ELR (cell line): ENCODE results near the gene MICB.
A peak's percentile ranks its signal among the peaks of the same experiment; 100 is the strongest.
"Not testable (repeated sequence)": the region's sequence is repeated elsewhere in the genome, so short reads cannot be mapped to it uniquely, and the experiment has no call there.

Experiments used
- DNase-seq: peaks from one replicate; pipeline ENCODE4 v3.0.0-alpha.2; 2015; ENCODE audit warnings: low read depth

The MICB gene

GRCh38 chr6:31509036-31509435, 11.1 kb downstream of the MICB start:
- not testable (repeated sequence) for DNase-seq

DNA sequence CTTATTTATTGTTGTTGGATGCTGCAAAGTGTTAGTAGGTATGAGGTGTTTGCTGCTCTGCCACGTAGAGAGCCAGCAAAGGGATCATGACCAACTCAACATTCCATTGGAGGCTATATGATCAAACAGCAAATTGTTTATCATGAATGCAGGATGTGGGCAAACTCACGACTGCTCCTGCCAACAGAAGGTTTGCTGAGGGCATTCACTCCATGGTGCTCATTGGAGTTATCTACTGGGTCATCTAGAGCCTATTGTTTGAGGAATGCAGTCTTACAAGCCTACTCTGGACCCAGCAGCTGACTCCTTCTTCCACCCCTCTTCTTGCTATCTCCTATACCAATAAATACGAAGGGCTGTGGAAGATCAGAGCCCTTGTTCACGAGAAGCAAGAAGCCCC, 12.1 kb downstream of the MICB start:
- peak; percentile 45 for DNase-seq

DNA sequence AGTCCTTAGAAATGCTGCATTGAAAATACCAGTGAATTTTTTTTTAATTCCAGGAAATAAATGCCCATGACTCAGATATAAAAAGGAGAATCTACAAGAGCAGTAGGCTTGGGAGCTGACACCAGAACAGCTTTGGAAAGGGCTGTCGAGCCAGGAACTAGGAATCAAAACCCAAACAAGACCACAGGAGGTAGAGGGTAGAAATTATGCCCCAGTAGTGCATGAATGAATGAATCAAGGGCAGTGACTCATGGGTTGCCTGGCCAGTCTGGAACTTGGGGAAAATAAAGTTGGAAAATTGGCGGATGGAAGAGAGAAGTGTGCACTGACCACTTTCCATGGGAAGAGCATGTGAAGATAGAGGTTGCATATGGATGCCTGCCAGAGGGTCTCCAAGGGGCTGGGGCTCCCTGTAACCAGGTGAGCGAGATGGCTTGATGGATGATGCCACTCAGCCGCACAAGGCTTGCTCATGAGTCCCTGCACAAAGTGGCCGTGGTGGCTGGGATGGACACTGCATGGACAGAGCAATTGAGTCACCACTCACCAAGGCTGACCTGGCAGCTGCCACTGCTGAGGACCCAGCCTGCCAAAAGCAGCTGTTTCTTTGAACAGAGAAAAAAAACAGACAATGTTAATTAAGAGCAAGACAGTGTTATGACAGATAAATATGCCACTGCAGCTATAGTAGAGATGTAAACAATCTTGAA, 15.7 kb downstream of the MICB start:
- peak; percentile 48 for DNase-seq

- no peak for DNase-seq
These were observed 23.9 kb downstream of the MICB start for GRCh38 chr6:31521835-31522234.

GRCh38 chr6:31525553-31525931, 27.6 kb downstream of the MICB start:
- no peak for DNase-seq

- peak; percentile 66 for DNase-seq
These were observed 28.1 kb downstream of the MICB start for GRCh38 chr6:31525932-31526591.

DNA sequence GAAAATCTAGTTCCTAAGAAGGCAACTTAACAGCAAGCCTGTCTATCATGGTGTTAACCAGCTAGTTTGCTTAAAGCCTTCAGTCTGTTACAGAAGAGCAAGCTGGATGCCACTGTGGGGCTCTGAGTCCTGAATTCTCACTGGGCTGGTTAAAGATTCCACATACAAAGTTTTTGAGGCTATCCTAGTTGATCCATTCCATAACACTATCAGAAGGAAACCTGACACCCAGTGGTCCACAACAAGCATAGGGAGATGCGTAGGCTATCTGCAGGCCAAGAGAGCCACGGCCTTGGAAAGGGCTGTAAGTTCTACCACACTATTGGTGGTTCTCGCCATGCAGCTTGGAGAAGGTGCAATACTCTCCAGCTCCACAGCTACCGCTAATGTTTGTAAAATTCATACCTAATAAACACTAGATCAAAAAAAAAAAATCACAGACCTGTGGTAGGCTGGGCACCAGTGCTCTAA, 30.4 kb downstream of the MICB start:
- DNase-seq: no peak

DNA sequence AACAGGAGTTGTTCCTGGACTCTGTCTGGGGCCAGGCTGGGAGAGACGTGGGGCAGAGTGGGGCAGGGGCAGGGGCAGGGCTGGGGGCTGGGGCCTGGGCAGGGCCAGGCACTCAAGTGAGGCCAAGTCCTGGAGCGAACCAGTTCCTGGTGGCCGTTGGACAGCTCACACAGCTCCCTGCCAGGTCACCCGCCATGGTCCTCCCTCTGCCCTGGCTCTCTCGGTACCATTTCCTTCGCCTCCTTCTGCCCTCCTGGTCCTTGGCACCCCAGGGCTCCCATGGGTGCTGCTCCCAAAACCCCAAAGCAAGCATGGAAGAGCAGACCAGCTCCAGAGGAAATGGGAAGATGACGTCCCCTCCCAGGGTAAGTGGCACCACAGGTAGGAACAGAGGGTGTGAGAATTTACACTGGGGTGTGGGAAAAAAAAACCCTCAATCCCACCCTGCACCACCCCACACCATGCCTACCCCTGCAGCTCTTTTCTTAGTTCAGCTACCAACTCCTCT, 30.9 kb downstream of the MICB start, which contains the start of gene MCCD1:
Gene MCCD1 (plus strand): TSS at position 142 of the 508 bp plus-strand sequence. CDS start 53 bp downstream, at position 195.
- DNase-seq: no peak

DNA sequence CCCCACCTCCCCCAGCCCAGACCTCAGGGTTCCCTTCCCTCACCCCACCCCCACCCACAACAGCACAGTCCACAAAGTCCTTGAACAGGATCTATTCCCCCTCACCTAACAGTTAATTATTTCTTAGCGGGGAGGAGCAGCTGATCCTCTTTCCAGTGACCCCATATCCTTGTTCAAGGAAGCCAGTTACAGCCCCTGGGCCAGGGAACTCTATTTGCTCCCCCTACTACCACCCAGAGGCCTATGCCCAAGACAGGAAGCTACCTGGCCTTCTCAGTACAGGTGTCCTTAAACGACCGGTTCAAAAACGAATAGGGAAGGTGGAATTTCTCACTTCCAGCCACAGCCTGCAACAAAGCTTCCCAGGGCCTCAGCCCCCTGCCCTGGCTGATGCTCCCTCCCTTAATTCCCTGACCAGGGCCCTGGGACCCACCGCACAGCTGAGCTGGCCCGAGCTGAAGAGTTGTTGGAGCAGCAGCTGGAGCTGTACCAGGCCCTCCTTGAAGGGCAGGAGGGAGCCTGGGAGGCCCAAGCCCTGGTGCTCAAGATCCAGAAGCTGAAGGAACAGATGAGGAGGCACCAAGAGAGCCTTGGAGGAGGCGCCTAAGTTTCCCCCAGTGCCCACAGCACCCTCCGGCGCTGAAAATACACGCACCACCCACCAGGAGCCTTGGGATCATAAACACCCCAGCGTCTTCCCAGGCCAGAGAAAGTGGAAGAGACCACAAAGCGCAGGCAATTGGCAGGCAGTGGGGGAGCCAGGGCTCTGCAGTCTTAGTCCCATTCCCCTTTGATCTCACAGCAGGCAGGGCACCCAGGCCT, 31.6 kb downstream of the MICB start:
- DNase-seq: no peak

- no peak for DNase-seq
These were observed 32.7 kb downstream of the MICB start for GRCh38 chr6:31530659-31531058.

GRCh38 chr6:31531162-31531561, 33.2 kb downstream of the MICB start:
- DNase-seq: no peak

DNA sequence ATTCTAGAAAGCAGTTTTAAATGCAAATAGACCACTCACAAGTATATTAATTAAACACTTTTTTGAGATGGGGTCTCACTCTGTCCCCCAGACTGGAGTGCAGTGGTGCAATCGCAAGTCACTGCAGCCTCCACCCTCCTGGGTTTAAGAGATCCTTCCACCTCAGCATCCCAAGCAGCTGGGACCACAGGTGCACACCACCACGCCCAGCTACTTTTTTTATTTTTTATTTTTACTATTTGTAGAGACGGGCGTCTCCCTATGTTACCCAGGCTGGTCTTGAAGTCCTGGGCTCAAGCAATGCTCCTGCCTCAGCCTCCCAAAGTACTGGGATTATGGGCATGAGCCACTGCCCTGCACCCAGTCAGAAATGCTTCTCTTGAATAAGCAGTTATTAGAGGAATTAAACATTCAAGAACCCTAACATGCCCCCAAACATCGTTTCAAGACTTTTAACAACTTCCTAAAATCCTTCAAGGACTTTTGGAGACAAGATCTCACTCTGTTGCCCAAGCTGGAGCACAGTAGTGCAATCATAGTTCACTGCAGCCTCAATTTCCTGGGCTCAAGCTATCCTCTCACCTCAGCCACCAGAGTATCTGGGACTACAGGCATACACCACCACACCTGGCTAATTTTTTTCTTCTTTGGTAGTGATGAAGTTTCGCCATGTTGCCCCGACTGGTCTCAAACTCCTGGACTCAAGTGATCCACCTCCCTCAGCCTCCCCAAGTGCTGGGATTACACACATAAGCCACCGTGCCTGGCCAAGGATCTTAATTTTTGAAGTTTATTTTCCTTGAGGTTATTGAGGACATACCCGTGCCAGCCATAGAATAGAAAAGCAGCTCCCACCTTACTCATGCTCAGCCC, 34.1 kb downstream of the MICB start:
- no peak for DNase-seq

DNA sequence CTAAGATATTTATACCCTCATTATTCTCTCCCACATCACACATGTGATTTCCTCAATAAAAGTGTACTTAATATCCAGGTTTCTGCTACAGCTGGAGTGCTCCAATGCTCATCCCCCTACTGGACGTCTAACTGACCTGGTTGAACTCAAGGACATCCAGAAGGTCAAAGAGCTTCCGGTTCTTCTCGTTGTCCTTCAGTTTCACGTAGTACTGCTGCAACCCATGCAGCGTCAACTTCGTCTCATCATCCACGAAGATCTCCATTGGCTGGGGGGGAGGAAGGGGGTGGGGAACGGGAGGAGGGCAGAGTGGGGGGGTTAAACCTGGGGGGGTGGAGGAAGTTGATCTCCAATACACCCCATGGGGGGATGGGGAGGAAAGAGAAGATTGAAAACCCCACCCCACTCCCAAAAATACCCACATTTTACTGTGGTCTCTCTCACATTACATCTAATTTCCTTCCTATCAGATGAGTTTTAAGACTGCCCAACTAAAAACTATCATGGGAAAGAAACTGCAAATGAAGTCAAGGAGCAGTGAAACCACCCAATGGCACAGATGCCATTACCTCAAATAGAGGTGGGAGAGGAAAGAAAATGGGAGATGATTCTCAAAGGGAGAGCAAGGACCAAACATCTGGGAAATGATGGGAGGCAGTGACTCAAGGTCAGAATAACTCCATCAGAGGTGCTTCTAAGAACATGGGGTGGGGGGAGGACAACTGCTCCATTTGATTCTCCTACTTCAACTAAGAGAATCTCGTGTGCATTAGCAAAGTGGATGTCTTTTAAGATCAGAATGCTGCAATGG, 34.9 kb downstream of the MICB start:
- no peak for DNase-seq

DNA sequence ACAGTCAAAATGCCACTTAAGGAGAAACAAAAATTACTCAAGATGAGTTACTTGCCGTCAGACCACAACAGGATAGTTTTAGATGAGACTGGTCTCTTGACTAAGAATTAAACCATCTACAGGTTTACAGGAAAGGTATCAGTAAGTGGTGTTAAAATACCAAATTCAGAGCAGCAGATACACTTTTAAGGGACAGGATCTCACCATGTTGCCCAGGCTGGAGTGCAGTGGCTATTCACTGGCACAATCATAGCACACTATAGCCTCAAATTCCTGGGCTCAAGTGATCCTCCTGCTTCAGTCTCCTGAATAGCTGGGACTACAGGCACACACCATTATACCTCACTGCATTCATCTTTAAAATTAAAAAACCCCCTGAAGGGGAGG, 35.5 kb downstream of the MICB start:
- no peak for DNase-seq

DNA sequence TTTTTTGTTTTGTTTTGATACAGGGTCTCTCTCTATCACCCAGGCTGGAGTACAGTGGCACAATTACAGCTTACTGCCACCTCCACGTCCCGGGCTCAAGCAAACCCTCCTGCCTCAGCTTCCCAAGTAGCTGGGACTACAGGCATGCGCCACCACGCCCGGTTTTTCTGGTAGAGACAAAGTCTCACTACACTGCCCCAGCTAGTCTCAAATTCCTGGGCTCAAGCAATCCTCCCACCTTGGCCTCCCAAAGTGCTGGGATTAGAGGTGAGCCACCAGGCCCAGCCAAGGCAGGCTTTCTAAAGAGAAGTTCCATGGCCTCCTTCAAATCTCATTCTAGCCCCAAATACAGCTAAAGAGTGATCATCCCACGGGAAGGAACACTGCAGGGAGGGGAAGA, 36.1 kb downstream of the MICB start:
- no peak for DNase-seq

DNA sequence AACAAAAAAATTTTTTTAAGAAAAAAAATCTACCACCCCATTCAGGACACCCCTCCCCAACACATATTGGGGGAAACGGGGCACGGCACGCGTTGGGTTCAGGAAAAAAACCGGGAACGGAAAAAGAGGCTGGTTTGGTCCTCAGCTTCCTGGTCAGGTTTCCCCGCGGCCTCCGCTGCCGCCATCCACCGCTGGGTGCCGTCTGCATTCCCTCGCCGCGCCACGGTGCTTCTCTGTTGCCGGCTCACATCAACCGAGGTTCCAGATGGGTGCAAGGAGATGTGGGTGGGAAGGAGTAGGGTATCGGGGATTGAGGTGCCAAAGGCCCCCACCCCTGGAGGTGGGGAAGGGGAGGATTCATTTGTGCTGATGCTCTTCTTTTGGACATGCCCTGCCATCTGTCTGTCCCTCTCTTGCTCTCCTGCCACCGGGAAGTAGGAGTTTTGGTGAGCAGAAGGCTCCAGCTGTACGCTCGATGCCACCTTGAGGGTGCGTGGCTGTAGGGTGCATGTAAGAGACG, 36.6 kb downstream of the MICB start:
- DNase-seq: no peak

DNA sequence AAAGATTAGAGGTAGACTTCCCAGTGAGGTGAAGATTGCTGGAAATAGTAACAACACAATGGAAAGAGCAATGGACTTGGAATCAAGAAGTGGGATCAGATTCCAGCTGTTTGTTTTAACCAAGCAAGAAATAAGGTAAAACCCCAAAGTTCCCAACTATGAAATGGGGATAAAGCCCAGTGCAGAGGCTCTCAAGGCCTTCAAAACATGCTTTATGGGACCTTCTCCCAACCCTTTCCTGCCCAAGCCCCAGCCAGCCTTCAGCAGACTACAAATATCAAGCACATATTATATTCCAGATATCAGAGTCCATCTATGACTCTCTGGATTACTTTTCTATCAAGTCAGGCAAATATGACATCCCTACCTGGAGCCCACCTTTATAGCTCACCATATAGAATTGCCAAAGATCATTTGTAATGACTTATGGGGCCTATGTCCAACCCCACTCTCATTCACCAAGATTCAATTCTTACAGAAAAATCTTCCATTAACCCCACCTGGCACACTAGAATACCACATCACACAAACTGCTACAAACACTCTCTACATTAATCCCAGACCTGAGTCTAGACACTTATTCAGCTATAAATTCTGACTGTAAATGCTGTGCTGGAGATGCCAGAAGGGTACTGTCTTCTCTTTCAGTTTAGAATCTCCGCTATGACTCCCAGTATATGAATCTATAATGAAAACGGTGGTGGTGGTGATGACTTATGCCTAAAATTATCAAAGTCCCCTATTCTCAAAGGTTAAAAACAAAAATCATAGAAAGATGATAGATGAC, 37.8 kb downstream of the MICB start:
- no peak for DNase-seq

- no peak for DNase-seq
These were observed 41.0 kb downstream of the MICB start for GRCh38 chr6:31538805-31539400.

- no peak for DNase-seq
These were observed 42.7 kb downstream of the MICB start for GRCh38 chr6:31540640-31541039.
